Immature natural killer cell (primary cell): ENCODE measurements around the gene SEL1L3. TPM values are rescaled to one million over a fixed set of nuclear protein-coding genes. Genes with fewer than 3 reads are reported as not detected.

Experiments
- DNase-seq, 3 donors: peaks; one replicate each; pipeline ENCODE4 v3.0.0; 2022; ENCODE audit warnings: mixed read lengths in 1 of 3
- H3K27ac Mint-ChIP-seq, 6 donors: one replicate each; pipeline ENCODE4 v1.8.0; 2020; ENCODE audit warnings: mixed read lengths in 6 of 6, mild to moderate bottlenecking in 5 of 6, inconsistent platforms in 4 of 6, moderate library complexity in 3 of 6
- H3K27me3 Mint-ChIP-seq, 3 donors: one replicate each; pipeline ENCODE4 v1.8.0; 2020 to 2021; ENCODE audit warnings: low read depth in 3 of 3, mild to moderate bottlenecking in 3 of 3, mixed read lengths in 3 of 3, moderate library complexity in 3 of 3, inconsistent platforms in 1 of 3
- H3K36me3 Mint-ChIP-seq, 3 donors: one replicate each; pipeline ENCODE4 v1.8.0; 2020; ENCODE audit warnings: mixed read lengths in 3 of 3, inconsistent platforms in 2 of 3, mild to moderate bottlenecking in 2 of 3
- H3K4me1 Mint-ChIP-seq, 2 donors: one replicate each; pipeline ENCODE4 v1.8.0; 2020; ENCODE audit warnings: inconsistent platforms in 2 of 2, mild to moderate bottlenecking in 2 of 2, mixed read lengths in 2 of 2, moderate library complexity in 1 of 2
- H3K4me3 Mint-ChIP-seq, 5 donors: one replicate each; pipeline ENCODE4 v1.8.0; 2020; ENCODE audit warnings: mild to moderate bottlenecking in 5 of 5, mixed read lengths in 5 of 5, inconsistent platforms in 3 of 5, moderate library complexity in 3 of 5
- H3K9me3 Mint-ChIP-seq, 6 donors: one replicate each; pipeline ENCODE4 v1.8.0; 2020; ENCODE audit warnings: mild to moderate bottlenecking in 6 of 6, mixed read lengths in 6 of 6, inconsistent platforms in 4 of 6, moderate library complexity in 3 of 6
- polyA plus RNA-seq, 3 donors: library from polyadenylated mRNA; unstranded; fragments of 300-500 nt; fragmentation: Illumina TruSeq; gene quantifications; one replicate each; pipeline ENCODE4 v1.2.3, GENCODE V29; 2021

SEL1L3 gene
- polyA plus RNA-seq, 3 donors from 2014 or later: 17.1 to 58.8 (median 22.1) TPM

GRCh38 chr4:25795566-25796454 lies 67.0 kb downstream of the SEL1L3 start:
- DNase-seq: no peak
- Mint-ChIP-seq H3K36me3 (peaks cover 29 to 52% (median 41%) of the 10 kb centered on the region in 3 donors), H3K4me3 (no peak overlapping the region), H3K4me1 (no peaks in the 10 kb centered on the region), H3K27me3 (peaks cover 0 to 2% (median 0%) of the 10 kb centered on the region in 3 donors), H3K27ac (no peak overlapping the region), H3K9me3 (no peaks in the 10 kb centered on the region)

- H3K27ac Mint-ChIP-seq: no peak overlapping the region
- H3K4me1 Mint-ChIP-seq: no peaks in the 10 kb centered on the region
- no peak for DNase-seq
- H3K36me3 Mint-ChIP-seq: peaks cover 33 to 53% (median 38%) of the 10 kb centered on the region in 3 donors
- peaks cover 0 to 2% (median 0%) of the 10 kb centered on the region in 3 donors for H3K27me3 Mint-ChIP-seq
- H3K9me3 Mint-ChIP-seq: no peaks in the 10 kb centered on the region
- no peak overlapping the region for H3K4me3 Mint-ChIP-seq
These were observed 67.7 kb downstream of the SEL1L3 start for GRCh38 chr4:25795091-25795490.

- Mint-ChIP-seq H3K9me3 (no peaks in the 10 kb centered on the region), H3K27ac (no peak overlapping the region), H3K4me3 (no peak overlapping the region), H3K36me3 (peaks cover 42 to 56% (median 55%) of the 10 kb centered on the region in 3 donors), H3K27me3 (peaks cover 0 to 2% (median 0%) of the 10 kb centered on the region in 3 donors), H3K4me1 (no peaks in the 10 kb centered on the region)
- no peak for DNase-seq
These were observed 69.9 kb downstream of the SEL1L3 start for GRCh38 chr4:25792876-25793275.

GRCh38 chr4:25792200-25792791 lies 70.5 kb downstream of the SEL1L3 start:
- Mint-ChIP-seq H3K36me3 (peaks cover 39 to 56% (median 55%) of the 10 kb centered on the region in 3 donors), H3K27ac (no peak overlapping the region), H3K27me3 (no peaks in the 10 kb centered on the region), H3K9me3 (no peaks in the 10 kb centered on the region), H3K4me3 (no peak overlapping the region), H3K4me1 (no peaks in the 10 kb centered on the region)
- no peak for DNase-seq

- peaks cover 31 to 62% (median 45%) of the 10 kb centered on the region in 3 donors for H3K36me3 Mint-ChIP-seq
- H3K9me3 Mint-ChIP-seq: no peaks in the 10 kb centered on the region
- no peak overlapping the region for H3K27ac Mint-ChIP-seq
- peaks cover 0 to 4% of the 10 kb centered on the region in 2 donors for H3K4me1 Mint-ChIP-seq
- no peak for DNase-seq
- H3K27me3 Mint-ChIP-seq: no peaks in the 10 kb centered on the region
- no peak overlapping the region for H3K4me3 Mint-ChIP-seq
These were observed 72.8 kb downstream of the SEL1L3 start for GRCh38 chr4:25790024-25790423.

- Mint-ChIP-seq H3K27ac (no peak overlapping the region), H3K36me3 (peaks cover 34 to 56% (median 35%) of the 10 kb centered on the region in 3 donors), H3K4me1 (peaks cover 11 to 17% of the 10 kb centered on the region in 2 donors), H3K27me3 (no peaks in the 10 kb centered on the region), H3K9me3 (no peaks in the 10 kb centered on the region), H3K4me3 (no peak overlapping the region)
- no peak for DNase-seq
These were observed 74.0 kb downstream of the SEL1L3 start for GRCh38 chr4:25788703-25789238.

GRCh38 chr4:25786497-25787065 lies 76.2 kb downstream of the SEL1L3 start:
- Mint-ChIP-seq H3K27me3 (no peaks in the 10 kb centered on the region), H3K9me3 (no peaks in the 10 kb centered on the region), H3K27ac (no peak overlapping the region), H3K4me1 (peaks cover 12 to 22% of the 10 kb centered on the region in 2 donors), H3K36me3 (peaks cover 40 to 58% (median 43%) of the 10 kb centered on the region in 3 donors), H3K4me3 (no peak overlapping the region)
- no peak for DNase-seq

GRCh38 chr4:25783943-25784342 lies 78.8 kb downstream of the SEL1L3 start:
- no peaks in the 10 kb centered on the region for H3K27me3 Mint-ChIP-seq
- H3K27ac Mint-ChIP-seq: peak overlapping the region in 3 of 6 donors; percentile 28 to 59 (median 40)
- no peaks in the 10 kb centered on the region for H3K9me3 Mint-ChIP-seq
- no peak for DNase-seq
- H3K4me1 Mint-ChIP-seq: peaks cover 12 to 22% of the 10 kb centered on the region in 2 donors
- H3K36me3 Mint-ChIP-seq: peaks cover 45 to 61% (median 46%) of the 10 kb centered on the region in 3 donors
- peak overlapping the region in 2 of 5 donors; percentile 6 to 8 for H3K4me3 Mint-ChIP-seq

- no peak for DNase-seq
- peaks cover 44 to 61% (median 45%) of the 10 kb centered on the region in 3 donors for H3K36me3 Mint-ChIP-seq
- H3K4me3 Mint-ChIP-seq: no peak overlapping the region
- no peak overlapping the region for H3K27ac Mint-ChIP-seq
- H3K27me3 Mint-ChIP-seq: no peaks in the 10 kb centered on the region
- H3K9me3 Mint-ChIP-seq: no peaks in the 10 kb centered on the region
- peaks cover 12 to 22% of the 10 kb centered on the region in 2 donors for H3K4me1 Mint-ChIP-seq
These were observed 79.7 kb downstream of the SEL1L3 start for GRCh38 chr4:25783126-25783525.

GRCh38 chr4:25782482-25782881 lies 80.3 kb downstream of the SEL1L3 start:
- no peaks in the 10 kb centered on the region for H3K9me3 Mint-ChIP-seq
- H3K36me3 Mint-ChIP-seq: peaks cover 45 to 62% (median 46%) of the 10 kb centered on the region in 3 donors
- H3K27me3 Mint-ChIP-seq: no peaks in the 10 kb centered on the region
- DNase-seq: no peak
- no peak overlapping the region for H3K27ac Mint-ChIP-seq
- H3K4me3 Mint-ChIP-seq: no peak overlapping the region
- peaks cover 12 to 22% of the 10 kb centered on the region in 2 donors for H3K4me1 Mint-ChIP-seq

GRCh38 chr4:25779021-25779420 lies 83.8 kb downstream of the SEL1L3 start:
- Mint-ChIP-seq H3K27ac (no peak overlapping the region), H3K4me1 (peaks cover 4 to 8% of the 10 kb centered on the region in 2 donors), H3K36me3 (peaks cover 52 to 70% (median 69%) of the 10 kb centered on the region in 3 donors), H3K9me3 (no peaks in the 10 kb centered on the region), H3K4me3 (no peak overlapping the region), H3K27me3 (peaks cover 0 to 2% (median 0%) of the 10 kb centered on the region in 3 donors)
- DNase-seq: no peak

- H3K27me3 Mint-ChIP-seq: peaks cover 0 to 3% (median 0%) of the 10 kb centered on the region in 3 donors
- H3K36me3 Mint-ChIP-seq: peaks cover 47 to 72% (median 67%) of the 10 kb centered on the region in 3 donors
These were observed 86.0 kb downstream of the SEL1L3 start for GRCh38 chr4:25776795-25777194.

GRCh38 chr4:25775166-25775565 lies 87.6 kb downstream of the SEL1L3 start:
- H3K27ac Mint-ChIP-seq: no peak overlapping the region
- no peaks in the 10 kb centered on the region for H3K4me1 Mint-ChIP-seq
- peaks cover 41 to 76% (median 64%) of the 10 kb centered on the region in 3 donors for H3K36me3 Mint-ChIP-seq
- H3K9me3 Mint-ChIP-seq: no peaks in the 10 kb centered on the region
- no peak for DNase-seq
- no peak overlapping the region for H3K4me3 Mint-ChIP-seq
- peaks cover 0 to 5% (median 0%) of the 10 kb centered on the region in 3 donors for H3K27me3 Mint-ChIP-seq

More at GRCh38 chr4:25776795-25777194, 86.0 kb downstream of the SEL1L3 start:
- Mint-ChIP-seq H3K9me3 (no peaks in the 10 kb centered on the region), H3K4me1 (no peaks in the 10 kb centered on the region), H3K27ac (no peak overlapping the region), H3K4me3 (no peak overlapping the region)
- DNase-seq: no peak
